GM06990 (cell line): ENCODE measurements around the gene SRGAP3.
"Not testable (repeated sequence)": the region's sequence is repeated elsewhere in the genome, so short reads cannot be mapped to it uniquely, and the experiment has no call there.

ENCODE experiments used
- DNase-seq: peaks from one replicate; pipeline ENCODE4 v3.0.0-alpha.2; 2011; ENCODE audit not compliant: insufficient read length; ENCODE audit errors: extremely low read depth
- H3K27me3 ChIP-seq: replicated peaks from 2 replicates; pipeline ENCODE4 v1.6.0; 2011; ENCODE audit warnings: low read length; ENCODE audit not compliant: control insufficient read depth, insufficient read depth
- H3K36me3 ChIP-seq: 2 replicates; pipeline ENCODE4 v1.5.1; 2011; ENCODE audit warnings: low read length; ENCODE audit not compliant: control insufficient read depth, insufficient read depth
- H3K4me3 ChIP-seq: replicated peaks from 2 replicates; pipeline ENCODE4 v1.5.1; 2011; ENCODE audit warnings: low read depth, mild to moderate bottlenecking, control low read depth, low read length
- TF ChIP-seq, protein P1 (sequence below): IDR thresholded peaks from 2 replicates; pipeline ENCODE4 v1.5.1; 2011; ENCODE audit warnings: low read length, control low read depth, mild to moderate bottlenecking, inconsistent platforms; ENCODE audit not compliant: insufficient read depth, poor library complexity, severe bottlenecking

The SRGAP3 gene

DNA sequence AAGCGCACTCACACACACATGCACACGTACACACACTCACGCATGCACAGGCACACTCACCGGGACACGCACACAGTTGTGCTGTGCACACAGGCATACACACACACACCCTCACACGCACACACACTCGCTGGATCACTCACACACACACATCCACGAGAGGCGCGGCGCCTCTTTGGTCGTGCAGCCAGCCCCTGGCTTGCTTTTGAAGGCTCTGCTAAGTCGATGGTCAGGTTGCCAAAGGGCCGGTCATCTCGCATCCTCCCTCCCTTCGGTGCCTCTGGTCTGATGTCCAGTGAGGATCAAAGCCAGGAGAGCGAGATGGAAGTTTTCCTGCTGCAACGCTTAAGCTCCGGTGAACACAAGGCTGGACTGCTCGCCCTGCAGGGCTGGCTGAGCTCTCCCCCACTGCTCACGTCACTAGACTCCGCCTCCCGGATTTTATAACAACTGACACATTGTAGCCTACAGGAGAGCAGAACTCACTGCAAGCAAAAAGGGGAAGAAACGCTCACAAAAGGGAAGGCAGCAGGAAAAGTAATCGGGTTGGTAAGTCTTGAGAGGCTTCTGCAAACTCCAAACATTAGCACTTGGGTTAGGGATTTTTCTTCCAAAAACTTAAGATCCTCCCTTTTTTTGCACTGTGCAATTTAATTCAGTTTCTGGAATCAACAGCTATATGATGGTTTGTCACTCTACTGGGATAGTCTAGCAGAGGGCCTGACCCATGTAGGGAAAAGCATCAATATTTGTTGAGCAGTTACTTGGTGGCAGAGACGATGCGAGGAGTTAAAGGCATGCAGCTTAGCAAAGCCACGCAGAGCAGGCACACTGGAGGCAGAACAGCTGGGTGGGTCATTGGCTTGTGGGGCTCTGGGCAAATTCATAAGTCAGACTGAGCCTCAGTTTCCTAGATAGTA, at the start of gene SRGAP3:
TSS of gene SRGAP3 (minus strand) at position 374 of the 920 bp plus-strand sequence. CDS start 695 bp downstream, outside the sequence.
- no peaks in the 10 kb centered on the region for H3K27me3 ChIP-seq
- peak within 1 kb of the TSS; percentile 64 for H3K4me3 ChIP-seq
- peak; percentile 76 for DNase-seq
- TF ChIP-seq, protein P1, sequence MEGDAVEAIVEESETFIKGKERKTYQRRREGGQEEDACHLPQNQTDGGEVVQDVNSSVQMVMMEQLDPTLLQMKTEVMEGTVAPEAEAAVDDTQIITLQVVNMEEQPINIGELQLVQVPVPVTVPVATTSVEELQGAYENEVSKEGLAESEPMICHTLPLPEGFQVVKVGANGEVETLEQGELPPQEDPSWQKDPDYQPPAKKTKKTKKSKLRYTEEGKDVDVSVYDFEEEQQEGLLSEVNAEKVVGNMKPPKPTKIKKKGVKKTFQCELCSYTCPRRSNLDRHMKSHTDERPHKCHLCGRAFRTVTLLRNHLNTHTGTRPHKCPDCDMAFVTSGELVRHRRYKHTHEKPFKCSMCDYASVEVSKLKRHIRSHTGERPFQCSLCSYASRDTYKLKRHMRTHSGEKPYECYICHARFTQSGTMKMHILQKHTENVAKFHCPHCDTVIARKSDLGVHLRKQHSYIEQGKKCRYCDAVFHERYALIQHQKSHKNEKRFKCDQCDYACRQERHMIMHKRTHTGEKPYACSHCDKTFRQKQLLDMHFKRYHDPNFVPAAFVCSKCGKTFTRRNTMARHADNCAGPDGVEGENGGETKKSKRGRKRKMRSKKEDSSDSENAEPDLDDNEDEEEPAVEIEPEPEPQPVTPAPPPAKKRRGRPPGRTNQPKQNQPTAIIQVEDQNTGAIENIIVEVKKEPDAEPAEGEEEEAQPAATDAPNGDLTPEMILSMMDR = peak; percentile 27
- H3K36me3 ChIP-seq = no peaks in the 10 kb centered on the region

DNA sequence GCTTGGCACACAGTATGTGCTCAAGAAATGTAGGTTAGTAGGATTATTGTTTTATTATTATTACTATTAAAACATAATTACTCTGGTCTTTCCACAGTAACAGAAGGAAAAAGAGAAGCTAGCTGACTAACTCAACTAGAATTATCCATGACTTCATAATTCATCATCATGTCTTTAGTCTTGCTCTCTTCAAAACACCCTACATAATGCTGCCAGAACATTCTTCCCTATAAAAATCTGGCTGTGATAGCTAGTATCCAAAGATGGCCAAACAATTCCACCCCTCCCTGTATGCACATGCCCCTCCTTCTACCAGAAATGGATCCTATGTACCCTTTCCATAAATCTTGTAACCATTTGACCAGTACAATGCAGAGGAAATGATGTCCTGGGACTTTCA, 48.8 kb upstream of the SRGAP3 start:
- TF ChIP-seq, protein P1 = no peak
- DNase-seq = no peak
- Histone ChIP-seq H3K4me3 (no peak overlapping the region), H3K36me3 (no peaks in the 10 kb centered on the region), H3K27me3 (no peaks in the 10 kb centered on the region)

DNA sequence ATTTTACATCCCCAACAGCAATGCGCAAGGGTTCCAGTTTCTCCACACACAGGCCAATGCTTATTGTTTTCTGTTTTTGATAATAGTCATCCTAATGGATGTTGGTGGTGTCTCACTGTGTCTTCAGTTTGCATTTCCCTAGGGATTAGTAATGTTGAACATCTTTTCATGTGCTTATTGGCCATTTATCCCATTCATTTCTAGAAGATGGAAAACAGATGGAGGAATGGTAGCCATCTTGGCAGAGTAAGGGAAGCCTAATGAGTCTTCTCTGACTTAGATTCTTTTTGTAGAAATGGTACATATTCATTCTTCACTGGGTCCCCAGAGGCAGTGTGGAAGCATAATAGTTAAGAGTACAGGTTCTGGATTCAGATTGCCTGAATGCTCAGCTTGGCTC, 46.8 kb upstream of the SRGAP3 start:
- TF ChIP-seq, protein P1 = no peak
- no peaks in the 10 kb centered on the region for H3K27me3 ChIP-seq
- DNase-seq = no peak
- no peak overlapping the region for H3K4me3 ChIP-seq
- no peaks in the 10 kb centered on the region for H3K36me3 ChIP-seq

DNA sequence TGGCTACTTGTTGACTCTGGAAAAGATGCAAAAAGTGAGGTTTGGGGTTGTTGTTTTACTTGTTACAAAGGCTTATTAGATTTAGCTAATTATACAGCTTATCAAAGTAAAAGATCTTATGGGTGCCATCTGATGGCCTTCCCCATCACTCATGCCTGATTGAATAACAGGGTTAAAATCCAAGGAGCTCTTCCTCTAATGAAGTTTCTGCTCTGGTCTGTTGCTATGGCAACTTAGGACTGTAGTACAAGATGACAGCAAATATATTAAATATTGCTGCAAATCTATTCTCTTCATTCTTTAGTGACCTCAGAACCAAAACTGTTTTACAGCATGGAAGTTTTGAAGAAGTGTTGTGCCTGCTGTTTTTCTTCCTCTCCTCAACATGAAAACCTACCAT, 45.6 kb upstream of the SRGAP3 start:
- DNase-seq = no peak
- Histone ChIP-seq H3K4me3 (no peak overlapping the region), H3K27me3 (no peaks in the 10 kb centered on the region), H3K36me3 (no peaks in the 10 kb centered on the region)
- TF ChIP-seq, protein P1 = no peak

DNA sequence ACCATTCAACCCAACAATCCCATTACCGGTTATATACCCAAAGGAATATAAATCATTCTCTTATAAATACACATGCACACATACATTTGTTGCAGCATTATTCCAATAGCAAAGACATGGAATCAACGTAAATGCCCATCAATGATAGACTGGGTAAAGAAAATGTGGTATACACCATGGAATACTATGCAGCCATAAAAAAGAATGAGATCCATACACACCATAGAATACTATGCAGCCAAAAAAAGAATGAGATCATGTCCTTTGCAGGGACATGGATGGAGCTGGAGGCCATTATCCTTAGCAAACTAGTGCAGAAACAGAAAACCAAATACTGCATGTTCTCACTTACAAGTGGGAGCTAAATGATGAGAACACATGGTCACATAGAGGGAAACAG, 44.5 kb upstream of the SRGAP3 start:
- DNase-seq, H3K36me3 ChIP-seq, H3K27me3 ChIP-seq, H3K4me3 ChIP-seq: not testable (repeated sequence)

DNA sequence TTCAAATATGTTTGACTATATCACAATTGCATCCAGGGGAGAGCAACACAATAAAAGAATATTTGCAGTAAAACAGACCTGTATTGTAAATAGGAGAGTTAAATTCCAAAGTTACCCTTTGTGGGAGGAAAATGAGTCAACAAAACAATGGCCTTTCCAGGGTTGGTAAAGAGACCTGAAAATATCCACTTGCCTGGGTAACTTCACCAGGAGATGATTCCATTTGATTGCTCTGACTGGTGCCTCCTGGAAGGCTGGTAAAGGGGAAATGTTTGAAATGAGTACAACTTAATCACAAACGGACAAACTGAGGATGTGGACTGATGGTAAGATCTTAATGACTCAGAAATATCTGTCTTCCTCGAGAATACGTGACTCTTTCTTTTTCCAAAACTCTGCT, 43.6 kb upstream of the SRGAP3 start:
- no peak overlapping the region for H3K4me3 ChIP-seq
- TF ChIP-seq, protein P1 = no peak
- no peaks in the 10 kb centered on the region for H3K36me3 ChIP-seq
- no peaks in the 10 kb centered on the region for H3K27me3 ChIP-seq
- no peak for DNase-seq
